Measurements from ENCODE around the gene ELOVL5. TPM values are rescaled to one million over a fixed set of nuclear protein-coding genes. Genes with fewer than 3 reads are reported as not detected.

The ELOVL5 gene
- total RNA-seq, 1 experiment from 2014 or later, result 121 TPM

DNA sequence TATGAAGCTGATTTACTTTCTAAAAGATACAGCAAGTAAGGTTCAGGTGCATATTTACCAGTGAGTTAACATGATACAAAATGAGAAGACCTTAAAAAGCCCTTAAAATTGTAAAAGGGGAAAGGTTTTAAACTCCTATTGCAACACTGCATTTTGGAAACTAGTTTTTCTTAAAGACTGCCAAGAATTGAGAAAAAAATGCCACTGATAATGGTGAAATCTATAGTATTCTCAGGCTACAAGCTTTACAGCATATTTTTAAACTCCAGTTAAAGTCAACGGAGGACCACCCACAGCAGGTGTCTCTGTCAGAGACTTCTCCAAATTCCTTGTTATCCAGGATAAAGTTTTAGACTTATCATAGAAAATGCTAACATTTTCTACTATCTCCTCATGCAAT, 53.6 kb downstream of the ELOVL5 start:
- Histone ChIP-seq H3K9me3 (ENCODE audit: control insufficient read depth, low read depth, low read length) (no peaks in the 10 kb centered on the region), H3K23ac (ENCODE audit: insufficient read length, low read depth, low read length) (no peak overlapping the region), H4K8ac (replicated peaks; ENCODE audit: insufficient read length, low read depth, low read length) (no peak overlapping the region), H3T11ph (ENCODE audit: low read length) (no peak overlapping the region), H3K14ac (ENCODE audit: insufficient read depth, low read length) (no peak overlapping the region), H4K20me1 (ENCODE audit: control insufficient read depth, insufficient read depth, insufficient read length) (no peaks in the 10 kb centered on the region), H3K23me2 (ENCODE audit: insufficient read length, low read depth, low read length, poor library complexity, severe bottlenecking) (no peaks in the 10 kb centered on the region), H3K18ac (ENCODE audit: insufficient read length, low read depth, low read length) (no peak overlapping the region), H2AK5ac (ENCODE audit: insufficient read length, low read length) (no peak overlapping the region), H2BK120ac (ENCODE audit: low read depth, low read length, poor library complexity, severe bottlenecking) (no peak overlapping the region), H3K79me1 (ENCODE audit: insufficient read depth, low read depth, low read length, poor library complexity, severe bottlenecking) (peaks cover 7% of the 10 kb centered on the region), H2AFZ (ENCODE audit: low read length) (no peak overlapping the region), H2BK20ac (ENCODE audit: low read depth, low read length, poor library complexity, severe bottlenecking) (no peak overlapping the region), H3K4me2 (ENCODE audit: insufficient read depth, insufficient read length, low read length) (no peak overlapping the region), H2BK15ac (ENCODE audit: low read depth, low read length) (no peak overlapping the region), H3K4me1 (ENCODE audit: insufficient read depth, low read length) (no peaks in the 10 kb centered on the region; the same call in 1 of the 2 replicates), H3K56ac (ENCODE audit: insufficient read length, low read depth, low read length) (no peak overlapping the region), H3K27me3 (ENCODE audit: insufficient read depth, low read length) (no peaks in the 10 kb centered on the region), H3K27ac (ENCODE audit: insufficient read length, low read depth, low read length) (no peak overlapping the region), H4K5ac (ENCODE audit: insufficient read length, low read depth, low read length) (no peak overlapping the region), H3K4ac (ENCODE audit: low read depth, low read length) (no peak overlapping the region), H3K79me2 (ENCODE audit: insufficient read depth, low read length) (peaks cover 11% of the 10 kb centered on the region; the same call in 1 of the 2 replicates), H2BK5ac (ENCODE audit: insufficient read length, low read length) (no peak overlapping the region), H2BK12ac (ENCODE audit: insufficient read length, low read depth, low read length) (no peak overlapping the region), H3K9ac (ENCODE audit: extremely low read depth, insufficient read length, low read length) (no peak overlapping the region), H4K91ac (ENCODE audit: insufficient read length, low read depth, low read length) (no peak overlapping the region)
- no peak for TF ChIP-seq CTCF (conservative IDR thresholded peaks at IDR 0.05)
- Mint-ChIP-seq H3K4me1 (peaks cover 9 to 11% of the 10 kb centered on the region in 2 experiments), H3K4me3 (no peak overlapping the region), H3K27me3 (ENCODE audit: low read depth) (no peaks in the 10 kb centered on the region), H3K36me3 (ENCODE audit: insufficient read depth in 1 of 3, low read depth in 3 of 3) (peaks cover 16 to 24% (median 20%) of the 10 kb centered on the region in 3 experiments; a peak in 6 of 7 replicates), H3K27ac (no peak overlapping the region), H3K9me3 (no peaks in the 10 kb centered on the region)
- no CpG with 5 or more reads among the region's 1 CpG for WGBS (ENCODE audit: extremely low coverage, insufficient read length, low lambda C conversion rate)
- no peak for DNase-seq

All from H9 (cell line).